Measurements from ENCODE around the gene AMMECR1. TPM values are rescaled to one million over a fixed set of nuclear protein-coding genes. Genes with fewer than 3 reads are reported as not detected.

AMMECR1 gene
- 8.8 and 10.8 TPM in 2 replicates for total RNA-seq

GRCh38 chrX:110317820-110318663, at the start of gene AMMECR1:
Gene AMMECR1 (minus strand): TSS chrX:110318085. CDS start chrX:110318071, 14 bp downstream.

GRCh38 chrX:110358548-110358947, 40.7 kb upstream of the AMMECR1 start, which contains the start of gene RTL9:
Gene RTL9 (plus strand): TSS chrX:110358848. CDS start chrX:110450618, 91,770 bp downstream.

Other genes starting within 250 kb of the AMMECR1 start
- 0.17 and 0.30 TPM in 2 replicates for gene RTL9, start 40.8 kb upstream of the AMMECR1 start, total RNA-seq

All from bronchus fibroblast of lung (primary cell).